Astrocyte of the spinal cord (primary cell): ENCODE results near the gene TMEM178A.

Source experiments
- DNase-seq: peaks from one replicate; pipeline ENCODE4 v3.0.0; 2011; ENCODE audit warnings: low read depth, low spot score
- H3K4me3 ChIP-seq: 2 replicates; pipeline ENCODE4 v1.5.1; 2011; ENCODE audit warnings: low read depth, mild to moderate bottlenecking, low read length, moderate library complexity
- in situ Hi-C: cut with HindIII; loops from 2 replicates; pipeline ENCODE4 v1.10.0; 2017; ENCODE audit warnings: low sequenced_read_pairs
- TF ChIP-seq, protein P1 (sequence below): IDR thresholded peaks from 2 replicates; pipeline ENCODE4 v1.5.1; 2012; ENCODE audit warnings: low read depth, mild to moderate bottlenecking, low read length, inconsistent platforms

TMEM178A gene

DNA sequence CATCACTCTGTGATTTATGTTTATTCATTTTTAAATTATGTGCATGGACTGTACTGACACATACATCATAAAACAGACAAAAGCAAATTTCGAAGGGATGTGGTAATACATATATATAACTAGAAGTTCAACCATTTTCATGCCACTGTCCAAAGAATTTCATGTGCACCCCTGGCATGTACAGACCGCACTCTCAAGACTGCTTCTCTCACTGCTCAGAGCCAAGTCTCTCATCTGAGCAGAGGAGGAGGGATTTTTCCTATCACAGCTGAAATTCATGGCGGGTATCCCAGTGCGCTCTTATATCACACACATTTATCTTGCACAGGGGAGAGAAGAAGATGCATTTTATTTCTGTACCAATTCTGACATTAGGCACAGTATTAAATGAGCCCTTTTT, 5.9 kb downstream of the TMEM178A start:
- no peak overlapping the region for H3K4me3 ChIP-seq
- DNase-seq, result no peak
- in situ Hi-C loops, result no loop called here
- TF ChIP-seq, protein P1, sequence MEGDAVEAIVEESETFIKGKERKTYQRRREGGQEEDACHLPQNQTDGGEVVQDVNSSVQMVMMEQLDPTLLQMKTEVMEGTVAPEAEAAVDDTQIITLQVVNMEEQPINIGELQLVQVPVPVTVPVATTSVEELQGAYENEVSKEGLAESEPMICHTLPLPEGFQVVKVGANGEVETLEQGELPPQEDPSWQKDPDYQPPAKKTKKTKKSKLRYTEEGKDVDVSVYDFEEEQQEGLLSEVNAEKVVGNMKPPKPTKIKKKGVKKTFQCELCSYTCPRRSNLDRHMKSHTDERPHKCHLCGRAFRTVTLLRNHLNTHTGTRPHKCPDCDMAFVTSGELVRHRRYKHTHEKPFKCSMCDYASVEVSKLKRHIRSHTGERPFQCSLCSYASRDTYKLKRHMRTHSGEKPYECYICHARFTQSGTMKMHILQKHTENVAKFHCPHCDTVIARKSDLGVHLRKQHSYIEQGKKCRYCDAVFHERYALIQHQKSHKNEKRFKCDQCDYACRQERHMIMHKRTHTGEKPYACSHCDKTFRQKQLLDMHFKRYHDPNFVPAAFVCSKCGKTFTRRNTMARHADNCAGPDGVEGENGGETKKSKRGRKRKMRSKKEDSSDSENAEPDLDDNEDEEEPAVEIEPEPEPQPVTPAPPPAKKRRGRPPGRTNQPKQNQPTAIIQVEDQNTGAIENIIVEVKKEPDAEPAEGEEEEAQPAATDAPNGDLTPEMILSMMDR, result no peak

DNA sequence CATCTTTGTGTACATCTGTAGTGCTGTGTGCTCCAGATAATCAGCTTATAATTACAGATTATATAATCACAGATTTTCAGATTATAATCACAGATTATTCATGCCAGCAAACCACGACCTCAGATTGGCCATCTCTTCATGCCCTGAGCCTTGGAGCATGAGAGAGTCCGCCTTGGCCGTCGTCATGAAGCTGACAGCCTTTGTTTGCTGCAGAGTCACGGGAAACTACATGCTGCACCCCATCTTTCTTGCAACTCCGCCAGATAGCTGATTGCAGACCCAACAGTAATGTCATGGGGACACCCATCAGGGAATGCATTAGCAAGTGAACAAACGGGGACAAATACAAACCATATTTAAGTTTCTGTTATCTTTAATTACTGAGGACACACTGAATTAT, 7.3 kb downstream of the TMEM178A start:
- in situ Hi-C loops, result no loop called here
- DNase-seq, result no peak
- no peak overlapping the region for H3K4me3 ChIP-seq
- TF ChIP-seq, protein P1, result no peak

DNA sequence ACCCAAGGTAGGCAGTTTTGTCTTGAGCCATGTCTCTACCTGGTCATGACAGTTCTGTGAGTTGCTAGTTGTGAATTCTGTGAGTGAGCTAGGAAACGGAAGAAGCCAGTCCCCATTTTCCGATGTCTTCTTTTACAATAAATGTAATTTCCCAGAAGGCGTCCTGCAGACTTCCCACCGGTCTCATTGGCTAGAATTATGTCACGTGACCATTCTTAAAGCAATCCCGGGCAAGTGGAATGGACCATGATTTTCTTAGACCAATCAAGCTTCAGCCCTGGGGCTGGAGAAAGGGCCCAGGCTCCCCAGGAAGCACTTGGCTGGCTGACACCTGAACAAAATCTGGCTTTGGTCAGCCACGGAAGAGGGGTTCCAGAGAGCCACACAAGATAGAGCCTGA, 10.6 kb downstream of the TMEM178A start:
- TF ChIP-seq, protein P1, result no peak
- no peak overlapping the region for H3K4me3 ChIP-seq
- no peak for DNase-seq
- in situ Hi-C loops, result no loop called here

DNA sequence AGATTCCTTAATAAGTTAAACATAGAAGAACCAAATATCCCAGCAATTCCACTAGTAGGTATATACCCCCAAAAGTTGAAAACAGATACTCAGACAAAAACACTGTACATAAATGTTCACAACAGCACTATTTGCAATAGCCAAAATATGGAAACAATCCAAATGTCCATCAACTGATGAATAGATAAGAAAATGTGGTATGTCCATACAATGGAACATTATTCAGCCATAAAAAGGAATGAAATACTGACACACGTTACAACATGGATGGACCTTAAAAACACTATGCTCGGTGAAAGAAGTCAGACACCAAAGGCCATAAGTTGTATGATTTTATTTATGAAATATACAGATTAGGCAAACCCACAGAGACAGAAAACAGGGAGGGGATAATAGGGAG, 12.5 kb downstream of the TMEM178A start:
- no peak overlapping the region for H3K4me3 ChIP-seq
- TF ChIP-seq, protein P1, result no peak
- in situ Hi-C loops, result no loop called here
- DNase-seq, result no peak

DNA sequence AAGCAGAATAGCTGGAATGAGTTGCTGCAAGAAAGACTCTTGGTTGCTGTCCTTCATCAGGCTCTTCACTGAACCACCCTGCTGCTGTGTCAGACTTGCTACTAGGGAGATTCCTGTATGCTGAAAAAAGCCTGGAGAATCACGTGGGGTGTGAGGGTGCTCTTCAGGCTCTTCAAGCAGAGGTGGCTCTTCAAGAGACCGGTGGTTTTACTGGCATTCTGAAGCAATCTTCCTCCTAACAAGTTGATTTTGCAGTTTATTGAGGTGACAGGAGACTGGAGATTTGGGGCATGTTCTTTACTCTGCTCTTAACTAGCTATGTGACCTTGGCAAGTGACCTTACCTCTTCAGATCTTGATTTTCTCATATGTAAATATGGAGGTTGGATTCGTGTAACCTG, 14.1 kb downstream of the TMEM178A start:
- DNase-seq, result no peak
- no peak overlapping the region for H3K4me3 ChIP-seq
- in situ Hi-C loops, result no loop called here
- TF ChIP-seq, protein P1, result no peak

DNA sequence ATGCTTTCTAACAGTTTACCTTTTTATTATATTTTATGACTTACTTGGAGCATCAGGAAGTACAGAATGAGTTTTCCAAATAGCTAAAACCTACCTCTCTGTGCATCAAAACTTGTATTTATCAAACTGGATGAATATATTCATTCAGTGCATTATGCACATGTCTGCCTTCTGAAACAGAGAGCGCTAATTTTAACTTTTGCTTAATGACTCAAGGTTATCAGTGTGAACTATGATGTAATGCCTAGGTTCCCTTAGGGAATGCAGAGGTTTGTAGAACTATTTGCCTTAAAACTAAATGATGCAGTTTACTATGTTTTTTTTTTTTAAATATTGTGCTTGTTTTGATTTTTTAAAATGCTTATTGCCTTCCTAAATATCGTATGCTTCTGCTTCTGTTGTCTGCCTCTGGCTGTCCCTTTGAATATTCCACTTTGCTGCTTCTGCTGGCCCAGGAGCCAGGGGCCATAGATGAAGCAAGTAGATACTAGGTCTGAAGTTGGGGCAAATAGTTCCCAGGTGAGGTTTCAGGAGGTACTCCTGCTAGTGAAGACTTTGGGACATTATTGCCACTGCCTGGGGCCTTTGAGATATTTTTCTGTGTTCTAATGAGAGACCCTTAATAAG, 16.5 kb downstream of the TMEM178A start:
- in situ Hi-C loops, result no loop called here
- DNase-seq, result no peak
- TF ChIP-seq, protein P1, result no peak
- no peak overlapping the region for H3K4me3 ChIP-seq
